GM18499 (cell line): ENCODE results near the gene LRRC8B.
"Not testable (repeated sequence)": the region's sequence is repeated elsewhere in the genome, so short reads cannot be mapped to it uniquely, and the experiment has no call there.

Experiments
- ATAC-seq: cut with Tn5 transposase; IDR thresholded peaks from one replicate; pipeline ENCODE4 v1.9.1; 2021; ENCODE audit warnings: moderate number of reproducible peaks; ENCODE audit not compliant: insufficient read depth, unreplicated experiment

The LRRC8B gene

GRCh38 chr1:89523572-89524368, 859 bp upstream of the LRRC8B start:
- ATAC-seq, result peak; percentile 24

- peak; percentile 9 for ATAC-seq
These were observed 683 bp downstream of the LRRC8B start for GRCh38 chr1:89525169-89525855.

GRCh38 chr1:89527256-89527655, 2.6 kb downstream of the LRRC8B start:
- no peak for ATAC-seq

- no peak for ATAC-seq
These were observed 3.2 kb downstream of the LRRC8B start for GRCh38 chr1:89527750-89528381.

GRCh38 chr1:89528382-89528780, 3.8 kb downstream of the LRRC8B start:
- ATAC-seq, result no peak

GRCh38 chr1:89529196-89529595, 4.6 kb downstream of the LRRC8B start:
- ATAC-seq, result no peak

- no peak for ATAC-seq
These were observed 5.9 kb downstream of the LRRC8B start for GRCh38 chr1:89530444-89531089.

GRCh38 chr1:89531480-89532139, 7.0 kb downstream of the LRRC8B start:
- no peak for ATAC-seq

GRCh38 chr1:89532228-89532627, 7.6 kb downstream of the LRRC8B start:
- no peak for ATAC-seq

GRCh38 chr1:89532866-89533265, 8.2 kb downstream of the LRRC8B start:
- ATAC-seq, result no peak

- no peak for ATAC-seq
These were observed 10.9 kb downstream of the LRRC8B start for GRCh38 chr1:89535537-89535936.

GRCh38 chr1:89536555-89537341, 12.1 kb downstream of the LRRC8B start:
- ATAC-seq, result no peak

- ATAC-seq, result no peak
These were observed 13.7 kb downstream of the LRRC8B start for GRCh38 chr1:89538361-89538760.

GRCh38 chr1:89539128-89539527, 14.5 kb downstream of the LRRC8B start:
- ATAC-seq, result no peak

GRCh38 chr1:89540406-89540970, 15.9 kb downstream of the LRRC8B start:
- no peak for ATAC-seq

GRCh38 chr1:89542345-89542744, 17.7 kb downstream of the LRRC8B start:
- ATAC-seq, result no peak

- ATAC-seq, result not testable (repeated sequence)
These were observed 19.0 kb downstream of the LRRC8B start for GRCh38 chr1:89543632-89544031.

GRCh38 chr1:89545264-89546038, 20.8 kb downstream of the LRRC8B start:
- no peak for ATAC-seq
